ENCODE measurements around the gene HOOK2. TPM values are rescaled to one million over a fixed set of nuclear protein-coding genes. Genes with fewer than 3 reads are reported as not detected.

The HOOK2 gene
- total and polyA plus RNA-seq, 10 donors: 7.1 to 27.4 (median 23.4) TPM

DNA sequence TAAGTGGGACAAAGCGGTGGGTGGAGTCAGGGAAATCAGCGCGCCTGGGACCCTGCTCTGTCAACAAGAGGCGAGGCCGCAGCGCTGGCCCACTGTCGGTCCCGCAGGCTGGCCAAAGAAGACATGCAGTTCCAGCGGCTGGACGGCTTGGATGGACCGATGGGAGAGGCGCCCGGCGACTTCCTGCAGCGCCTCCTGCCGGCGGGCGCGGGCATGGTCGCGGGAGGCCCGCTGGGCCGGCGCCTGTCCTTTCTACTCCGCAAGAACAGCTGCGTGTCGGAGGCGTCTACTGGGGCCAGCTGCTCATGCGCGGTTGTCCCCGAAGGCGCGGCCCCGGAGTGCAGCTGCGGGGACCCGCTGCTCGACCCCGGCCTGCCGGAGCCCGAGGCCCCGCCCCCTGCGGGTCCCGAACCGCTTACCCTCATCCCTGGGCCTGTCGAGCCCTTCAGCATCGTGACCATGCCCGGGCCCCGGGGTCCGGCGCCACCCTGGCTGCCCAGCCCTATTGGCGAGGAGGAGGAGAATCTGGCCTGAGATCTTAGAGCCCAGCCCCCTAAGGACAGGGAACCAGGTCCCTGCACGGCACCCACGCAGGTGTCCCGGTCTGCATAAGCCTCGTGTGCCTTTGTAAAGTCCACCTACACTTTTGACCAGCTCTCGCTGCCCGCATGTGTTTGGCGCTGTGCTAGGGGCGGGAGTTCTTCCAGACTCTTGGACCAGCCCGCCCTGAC, 17.6 kb downstream of the HOOK2 start:
- Histone ChIP-seq H3K4me1 (peaks cover 0 to 22% (median 15%) of the 10 kb centered on the region in 6 donors), H3K36me3 (peaks cover 0 to 4% (median 0%) of the 10 kb centered on the region in 6 donors), H3K27ac (peak overlapping the region in 4 of 8 donors; percentile 7 to 50 (median 40)), H3K4me3 (peak overlapping the region in 7 of 8 donors; percentile 16 to 64 (median 29)), H3K27me3 (replicated peaks in 1 of 7) (peaks cover 0 to 52% (median 0%) of the 10 kb centered on the region in 7 donors), H3K9me3 (no peaks in the 10 kb centered on the region)
- WGBS, 5 donors: 10 to 18% (median 10%) methylated on average over 43 to 60 of the region's 60 CpGs
- peak; percentile 92 for DNase-seq
- intact Hi-C loops (cut with DNase I; ENCODE audit: low total_unique reads): loop anchor here (5.0 kb wide), 1 partner anchor 40 kb away; no protein-coding TSS in a partner anchor
- TF ChIP-seq, protein P1, sequence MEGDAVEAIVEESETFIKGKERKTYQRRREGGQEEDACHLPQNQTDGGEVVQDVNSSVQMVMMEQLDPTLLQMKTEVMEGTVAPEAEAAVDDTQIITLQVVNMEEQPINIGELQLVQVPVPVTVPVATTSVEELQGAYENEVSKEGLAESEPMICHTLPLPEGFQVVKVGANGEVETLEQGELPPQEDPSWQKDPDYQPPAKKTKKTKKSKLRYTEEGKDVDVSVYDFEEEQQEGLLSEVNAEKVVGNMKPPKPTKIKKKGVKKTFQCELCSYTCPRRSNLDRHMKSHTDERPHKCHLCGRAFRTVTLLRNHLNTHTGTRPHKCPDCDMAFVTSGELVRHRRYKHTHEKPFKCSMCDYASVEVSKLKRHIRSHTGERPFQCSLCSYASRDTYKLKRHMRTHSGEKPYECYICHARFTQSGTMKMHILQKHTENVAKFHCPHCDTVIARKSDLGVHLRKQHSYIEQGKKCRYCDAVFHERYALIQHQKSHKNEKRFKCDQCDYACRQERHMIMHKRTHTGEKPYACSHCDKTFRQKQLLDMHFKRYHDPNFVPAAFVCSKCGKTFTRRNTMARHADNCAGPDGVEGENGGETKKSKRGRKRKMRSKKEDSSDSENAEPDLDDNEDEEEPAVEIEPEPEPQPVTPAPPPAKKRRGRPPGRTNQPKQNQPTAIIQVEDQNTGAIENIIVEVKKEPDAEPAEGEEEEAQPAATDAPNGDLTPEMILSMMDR (IDR thresholded peaks at IDR 0.05 in 8 of 11, conservative IDR thresholded peaks at IDR 0.05 in 3 of 11): peak; percentile 74 to 97 (median 94)
- TF ChIP-seq POLR2A (IDR thresholded peaks at IDR 0.05): no peak
- TF ChIP-seq POLR2AphosphoS5 (IDR thresholded peaks at IDR 0.05): peak; percentile 15 to 72 (median 31)

DNA sequence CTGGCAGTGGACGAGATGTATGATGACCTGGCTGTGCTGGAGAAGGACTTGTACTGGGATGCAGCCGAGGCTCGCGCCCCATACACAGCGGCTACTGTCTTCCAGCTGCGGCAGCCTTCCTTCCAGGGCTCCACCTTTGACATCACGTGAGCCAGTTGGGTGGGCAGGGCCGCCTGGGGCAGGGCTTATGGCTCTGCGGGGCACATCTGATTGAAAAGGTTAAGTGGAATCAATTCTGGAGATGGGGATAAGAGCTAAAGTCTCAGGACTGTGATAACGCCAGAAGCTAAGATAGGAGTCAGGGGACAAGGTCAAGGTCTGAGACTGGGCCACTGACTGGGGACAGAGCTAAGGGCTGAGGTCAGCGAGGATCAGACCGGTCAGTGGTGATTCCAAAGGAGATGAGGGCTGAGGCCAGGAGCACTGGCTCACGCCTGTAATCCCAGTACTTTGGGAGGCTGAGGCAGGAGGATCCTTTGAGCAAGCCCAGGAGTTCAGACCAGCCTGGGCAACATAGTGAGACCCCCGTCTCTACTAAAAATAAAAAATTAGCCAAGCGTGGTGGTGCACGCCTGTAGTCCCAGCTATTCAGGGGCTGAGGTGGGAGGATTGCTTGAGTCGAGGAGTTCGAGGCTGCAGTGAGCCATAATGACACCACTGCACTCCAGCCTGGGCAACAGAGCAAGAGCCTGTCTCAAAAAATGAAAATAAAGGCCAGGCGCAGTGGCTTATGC, 19.0 kb downstream of the HOOK2 start:
- no peak for DNase-seq
- intact Hi-C loops (cut with DNase I; ENCODE audit: low total_unique reads): loop anchor here (5.0 kb wide), 1 partner anchor 39 kb away; no protein-coding TSS in a partner anchor
- H3K4me1 ChIP-seq: peaks cover 0 to 22% (median 15%) of the 10 kb centered on the region in 6 donors
- H3K27ac ChIP-seq: no peak overlapping the region
- no peak overlapping the region for H3K4me3 ChIP-seq
- no peaks in the 10 kb centered on the region for H3K36me3 ChIP-seq
- TF ChIP-seq, protein P1 (IDR thresholded peaks at IDR 0.05 in 8 of 11, conservative IDR thresholded peaks at IDR 0.05 in 3 of 11): no peak
- TF ChIP-seq POLR2A (IDR thresholded peaks at IDR 0.05): no peak
- no peak for TF ChIP-seq POLR2AphosphoS5 (IDR thresholded peaks at IDR 0.05)
- H3K9me3 ChIP-seq: no peaks in the 10 kb centered on the region
- WGBS, 5 donors: 80 to 87% (median 83%) methylated on average over 19 of the region's 19 CpGs
- H3K27me3 ChIP-seq (replicated peaks in 1 of 7): peaks cover 0 to 65% (median 0%) of the 10 kb centered on the region in 7 donors

DNA sequence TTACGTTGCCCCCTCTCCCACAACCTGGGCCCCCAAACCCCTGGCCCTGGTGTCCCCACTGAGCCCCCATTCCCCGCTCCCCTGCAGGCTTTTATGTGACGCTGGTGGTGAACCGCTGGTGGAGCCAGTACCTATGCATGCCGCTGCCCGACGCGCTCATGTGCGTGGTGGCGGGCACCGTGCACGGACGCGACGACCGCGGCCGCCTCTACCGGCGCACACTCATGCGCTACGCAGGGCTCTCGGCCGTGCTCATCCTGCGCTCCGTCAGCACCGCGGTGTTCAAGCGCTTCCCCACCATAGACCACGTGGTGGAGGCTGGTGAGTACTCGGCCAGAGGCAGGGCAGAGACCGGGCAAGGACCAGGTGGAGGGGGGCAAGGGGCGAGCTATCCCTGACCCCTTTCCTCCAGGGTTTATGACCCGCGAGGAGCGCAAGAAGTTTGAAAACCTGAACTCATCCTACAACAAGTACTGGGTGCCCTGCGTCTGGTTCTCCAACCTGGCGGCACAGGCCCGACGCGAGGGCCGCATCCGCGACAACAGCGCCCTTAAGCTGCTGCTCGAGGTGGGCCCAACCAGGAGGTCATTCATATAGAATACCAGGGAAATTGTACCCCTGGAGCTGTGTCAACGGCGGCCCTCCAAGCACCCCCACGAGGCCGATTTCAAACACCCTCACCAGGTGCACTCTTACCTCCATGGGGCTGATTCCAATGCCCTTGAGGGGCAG, 20.7 kb downstream of the HOOK2 start:
- no peaks in the 10 kb centered on the region for H3K36me3 ChIP-seq
- no peak overlapping the region for H3K27ac ChIP-seq
- H3K9me3 ChIP-seq: no peaks in the 10 kb centered on the region
- WGBS, 5 donors: 66 to 81% (median 80%) methylated on average over 45 to 50 of the region's 50 CpGs
- H3K27me3 ChIP-seq (replicated peaks in 1 of 7): peaks cover 0 to 76% (median 0%) of the 10 kb centered on the region in 7 donors
- TF ChIP-seq, protein P1 (IDR thresholded peaks at IDR 0.05 in 8 of 11, conservative IDR thresholded peaks at IDR 0.05 in 3 of 11): no peak
- no peak for TF ChIP-seq POLR2A (IDR thresholded peaks at IDR 0.05)
- TF ChIP-seq POLR2AphosphoS5 (IDR thresholded peaks at IDR 0.05): no peak
- H3K4me3 ChIP-seq: no peak overlapping the region
- H3K4me1 ChIP-seq: peaks cover 0 to 21% (median 12%) of the 10 kb centered on the region in 6 donors
- DNase-seq: no peak
- intact Hi-C loops (cut with DNase I; ENCODE audit: low total_unique reads): loop anchor here (5.0 kb wide), 1 partner anchor 37 kb away; no protein-coding TSS in a partner anchor

Measured in spleen (tissue), 11 donors.